SHP77 treated with DMSO at 0.1 percent for 48 hours (cell line): ENCODE measurements around the gene UBXN2A.
"Not testable (repeated sequence)": the region's sequence is repeated elsewhere in the genome, so short reads cannot be mapped to it uniquely, and the experiment has no call there.

Experiments used
- DNase-seq: peaks from one replicate; lab custom pipeline; 2025; lab: John Stamatoyannopoulos, UW

The UBXN2A gene

GRCh38 chr2:24011250-24012104, 71.2 kb downstream of the UBXN2A start:
- no peak for DNase-seq

- DNase-seq = no peak
Observed at GRCh38 chr2:24012521-24013188, 72.4 kb downstream of the UBXN2A start.

DNA sequence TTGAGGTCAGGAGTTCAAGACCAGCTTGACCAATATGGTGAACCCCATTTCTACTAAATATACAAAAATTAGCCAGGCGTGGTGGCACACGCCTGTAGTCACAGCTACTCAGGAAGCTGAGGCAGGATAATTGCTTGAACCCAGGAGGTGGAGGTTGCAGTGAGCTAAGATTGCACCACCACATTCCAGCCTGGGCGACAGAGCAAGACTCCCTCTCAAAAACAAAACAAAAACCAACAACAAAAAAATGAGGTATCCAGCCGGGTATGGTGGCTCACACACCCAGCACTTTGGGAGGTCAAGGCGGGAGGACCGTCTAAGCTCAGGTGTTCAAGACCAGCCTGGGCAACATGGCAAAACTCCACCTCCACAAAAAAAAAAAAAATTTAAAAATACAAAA, 74.6 kb downstream of the UBXN2A start:
- DNase-seq = not testable (repeated sequence)

DNA sequence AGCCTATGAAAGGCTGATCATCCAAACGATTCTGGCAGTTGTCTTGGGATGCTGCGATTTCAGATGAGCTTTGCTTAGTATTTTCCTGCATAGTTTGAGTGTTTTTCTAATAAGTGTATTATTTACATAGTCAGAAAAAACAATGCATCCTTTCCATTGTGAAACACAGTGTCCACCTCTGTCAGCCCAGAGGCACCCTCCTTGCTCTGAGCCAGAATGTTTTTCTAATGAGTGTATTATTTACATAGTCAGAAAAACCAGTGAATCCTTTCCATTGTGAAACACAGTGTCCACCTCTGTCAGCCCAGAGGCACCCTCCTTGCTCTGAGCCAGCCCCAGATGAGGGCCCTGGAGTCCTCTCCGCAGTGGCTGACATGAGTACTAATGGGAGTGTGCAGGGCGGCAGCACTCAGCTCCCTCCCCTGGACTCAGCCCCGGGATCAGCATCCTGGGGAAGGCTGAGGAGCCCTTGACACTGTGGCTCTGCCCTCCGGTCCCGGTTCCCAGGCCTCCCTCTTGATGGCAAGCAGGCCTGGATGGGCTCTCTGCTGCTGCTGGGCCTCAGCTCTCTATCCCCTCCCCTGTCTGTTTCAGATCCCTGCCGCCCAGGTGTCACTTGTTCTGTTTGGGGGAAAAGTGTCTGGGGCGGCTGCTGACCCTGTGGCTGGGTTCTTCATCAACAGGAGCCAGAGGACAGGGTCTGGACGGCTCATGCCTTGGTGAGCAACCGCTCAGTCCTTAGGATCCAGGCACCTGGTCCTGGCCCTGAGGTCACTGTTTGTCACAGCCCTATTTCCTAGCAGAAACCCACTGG, 75.5 kb downstream of the UBXN2A start:
- no peak for DNase-seq

DNA sequence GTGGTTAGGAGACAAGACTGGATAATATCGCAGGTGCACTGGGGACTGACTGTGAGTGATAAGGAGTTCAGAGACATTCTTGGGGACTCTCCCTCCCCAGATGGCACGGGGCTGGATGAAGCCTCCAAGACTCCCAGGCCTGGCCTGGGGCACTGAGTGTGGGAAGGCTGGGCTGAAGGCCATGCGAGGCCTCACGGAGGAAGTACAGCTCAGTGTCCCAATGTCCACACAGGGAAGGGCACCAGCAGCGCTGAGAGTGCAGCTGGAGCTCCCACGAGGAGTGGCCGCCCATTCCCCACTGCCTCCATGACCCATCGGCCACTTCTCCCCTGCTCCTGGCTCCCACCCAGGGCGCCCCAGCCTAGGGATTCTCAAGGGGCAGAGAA, 76.1 kb downstream of the UBXN2A start:
- no peak for DNase-seq

DNA sequence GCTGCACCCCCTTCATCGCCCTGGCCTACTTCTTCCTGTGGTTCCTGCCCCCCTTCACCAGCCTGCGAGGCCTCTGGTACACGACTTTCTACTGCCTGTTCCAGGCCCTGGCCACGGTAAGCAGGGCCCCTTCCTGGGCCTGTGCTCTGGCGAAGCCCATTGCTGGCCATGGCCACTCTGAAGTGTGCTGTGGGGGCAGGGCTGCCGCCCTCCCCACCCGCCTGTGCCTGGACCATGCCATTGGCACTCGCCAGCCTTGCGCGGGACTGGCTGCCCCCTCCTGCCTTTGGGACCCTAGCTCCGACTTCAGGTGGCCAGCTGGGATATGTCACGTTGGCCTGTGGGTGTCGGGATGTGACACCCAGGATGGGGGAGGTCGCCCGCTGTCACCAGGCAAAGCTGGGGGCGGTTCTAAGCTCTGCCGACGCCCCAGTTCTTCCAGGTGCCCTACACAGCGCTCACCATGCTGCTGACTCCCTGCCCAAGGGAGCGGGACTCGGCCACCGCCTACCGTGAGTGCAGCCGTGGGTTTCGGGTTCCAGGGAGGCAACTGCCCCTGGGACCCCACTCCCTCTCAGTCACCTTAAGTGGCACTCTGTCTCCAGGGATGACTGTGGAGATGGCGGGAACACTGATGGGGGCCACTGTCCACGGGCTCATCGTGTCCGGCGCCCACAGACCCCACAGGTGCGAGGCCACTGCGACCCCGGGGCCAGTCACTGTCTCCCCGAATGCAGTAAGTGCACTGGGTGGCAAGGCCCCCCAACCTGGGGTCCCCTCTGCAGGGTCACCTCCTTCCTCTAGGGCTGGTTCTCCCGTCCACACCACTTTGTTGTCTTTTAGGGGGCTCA, 76.8 kb downstream of the UBXN2A start:
- DNase-seq = no peak

- no peak for DNase-seq
Observed at GRCh38 chr2:24017711-24018110, 77.4 kb downstream of the UBXN2A start.

DNA sequence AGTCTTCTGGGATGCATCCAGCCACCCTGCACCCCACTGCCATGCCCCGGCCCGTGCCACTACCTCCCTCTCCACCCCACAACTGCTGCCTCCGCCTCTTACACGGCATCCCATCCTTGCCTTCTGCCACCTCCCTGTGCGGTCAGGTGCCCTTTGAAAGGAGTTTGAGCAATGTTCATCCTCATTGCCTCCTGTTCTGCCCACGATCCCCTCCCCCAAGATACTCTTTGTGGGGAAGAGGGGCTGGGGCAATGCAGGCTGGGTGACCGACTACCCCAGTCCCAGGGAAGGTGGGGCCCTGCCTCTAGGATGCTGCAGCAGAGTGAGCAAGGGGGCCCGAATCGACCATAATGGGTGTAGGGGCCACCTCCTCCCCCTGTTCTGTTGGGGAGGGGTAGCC, 78.0 kb downstream of the UBXN2A start:
- no peak for DNase-seq

DNA sequence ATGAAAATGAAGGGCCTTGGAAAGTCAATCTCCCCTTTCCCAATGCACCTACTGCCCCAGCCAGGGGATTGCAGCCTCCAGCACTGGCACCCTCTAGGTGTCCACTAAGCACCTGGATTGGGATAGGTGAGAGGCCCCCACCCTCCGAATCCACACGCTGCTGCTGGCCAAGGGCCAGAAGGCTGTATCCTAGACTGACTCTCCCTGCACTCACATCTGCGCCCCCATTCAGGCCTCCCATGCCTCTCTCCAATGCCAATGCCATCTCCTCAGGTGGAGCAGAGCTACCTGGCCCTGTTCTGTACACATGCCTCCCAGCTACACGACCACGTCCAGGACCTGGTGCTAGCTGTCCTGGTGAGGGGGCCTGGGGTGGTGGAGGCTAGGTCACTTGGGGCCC, 79.5 kb downstream of the UBXN2A start:
- no peak for DNase-seq

- DNase-seq = no peak
Observed at GRCh38 chr2:24020244-24020643, 80.0 kb downstream of the UBXN2A start.

GRCh38 chr2:24021122-24021998, 81.1 kb downstream of the UBXN2A start:
- no peak for DNase-seq

GRCh38 chr2:24022324-24022974, 82.2 kb downstream of the UBXN2A start:
- no peak for DNase-seq

DNA sequence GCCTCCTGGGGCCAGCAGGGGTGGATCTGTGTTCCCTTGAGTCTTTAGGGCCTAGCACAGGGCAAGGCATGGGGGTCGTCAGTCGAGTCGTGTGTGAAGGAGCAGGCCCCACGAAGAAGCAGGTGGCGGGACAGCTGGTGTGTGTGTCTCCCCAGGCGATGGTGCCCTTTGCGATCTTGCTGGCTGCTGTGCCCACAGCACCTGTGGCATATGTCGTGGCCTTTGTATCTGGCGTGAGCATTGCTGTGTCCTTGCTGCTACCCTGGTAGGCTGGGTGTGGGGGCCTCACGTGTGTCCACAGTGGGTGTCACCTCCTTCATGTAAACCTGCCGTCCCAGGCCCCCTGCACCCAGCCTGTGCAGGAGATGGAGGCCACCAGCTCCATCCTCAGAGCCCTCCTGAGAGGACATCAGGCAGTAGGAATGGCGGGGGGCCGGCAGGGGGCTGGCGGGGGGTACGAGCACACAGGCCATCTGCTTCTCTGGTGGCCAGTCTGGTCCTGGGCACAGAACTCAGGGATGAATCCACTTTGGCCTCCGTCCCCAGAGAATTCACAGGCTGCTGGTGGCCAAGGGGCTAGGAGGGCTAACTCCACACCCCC, 82.8 kb downstream of the UBXN2A start:
- no peak for DNase-seq

DNA sequence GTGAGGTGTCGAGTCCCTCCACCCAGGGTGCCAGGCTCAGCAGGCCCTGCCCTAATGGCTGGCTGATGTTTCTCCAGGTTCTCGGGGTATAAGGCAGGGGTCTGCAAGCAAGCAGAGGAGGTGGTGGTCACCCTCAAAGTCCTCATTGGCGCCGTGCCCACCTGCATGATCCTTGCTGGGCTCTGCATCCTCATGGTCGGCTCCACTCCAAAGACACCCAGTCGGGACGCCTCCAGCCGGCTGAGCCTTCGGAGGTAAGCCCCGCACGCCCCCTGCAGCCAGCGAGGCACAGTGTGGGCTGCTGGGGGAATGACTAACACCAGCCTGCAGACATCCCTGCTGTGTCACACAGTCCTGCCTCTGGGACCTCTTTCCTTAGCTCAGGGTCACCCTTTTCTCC, 83.8 kb downstream of the UBXN2A start:
- DNase-seq = no peak

- DNase-seq = no peak
Observed at GRCh38 chr2:24024996-24025663, 84.9 kb downstream of the UBXN2A start.

DNA sequence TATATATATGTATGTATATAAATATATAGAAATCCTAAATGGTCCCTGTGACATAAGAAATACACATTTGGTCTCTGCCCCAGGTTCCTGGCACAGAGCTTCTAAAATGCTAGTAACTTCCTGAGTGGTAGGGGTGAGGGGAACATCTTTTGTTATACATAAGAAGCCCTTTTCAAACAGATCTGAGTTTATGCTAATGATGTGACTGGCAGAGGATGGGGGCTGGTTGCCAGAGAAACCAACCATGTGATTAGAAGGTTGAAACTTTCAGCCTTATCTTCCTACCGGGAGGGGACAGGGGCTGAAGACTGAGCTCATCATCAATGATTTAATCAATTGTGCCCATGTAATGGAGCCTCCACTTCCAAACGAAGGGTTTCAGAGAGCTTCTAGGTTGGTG, 86.0 kb downstream of the UBXN2A start:
- no peak for DNase-seq

DNA sequence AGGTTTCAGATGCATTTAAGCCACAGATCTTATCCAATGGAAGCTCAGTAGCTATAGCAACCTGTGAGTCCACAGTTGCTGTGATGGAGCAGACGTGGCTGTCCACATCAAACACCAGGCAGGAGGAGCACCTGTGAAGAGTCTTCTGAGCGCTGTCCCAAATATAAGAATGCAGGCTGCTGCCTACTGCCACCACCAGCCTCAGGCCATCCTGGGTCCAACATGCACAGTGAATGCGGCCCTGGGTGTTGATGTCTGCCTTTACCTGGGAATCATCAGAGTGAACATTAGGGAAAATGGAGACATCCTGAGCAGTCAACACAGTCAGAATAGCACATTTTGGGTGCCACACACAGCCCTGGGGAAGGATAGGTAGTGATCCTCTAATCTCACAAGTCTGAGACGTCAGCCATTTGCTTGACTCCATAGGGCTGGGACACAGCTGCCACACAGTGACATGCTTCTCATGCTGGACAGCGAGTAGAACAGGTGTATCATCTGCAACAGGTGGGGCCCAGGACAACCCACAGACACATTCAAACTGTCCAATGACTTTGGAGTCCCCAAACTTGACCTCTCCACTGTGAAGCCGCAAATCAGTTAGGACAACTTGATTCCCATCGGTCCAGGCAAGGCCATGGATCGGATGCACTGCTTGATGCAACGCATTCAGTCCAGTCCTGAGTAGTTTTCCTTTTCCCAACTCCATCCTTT, 98.7 kb downstream of the UBXN2A start:
- DNase-seq = no peak

DNA sequence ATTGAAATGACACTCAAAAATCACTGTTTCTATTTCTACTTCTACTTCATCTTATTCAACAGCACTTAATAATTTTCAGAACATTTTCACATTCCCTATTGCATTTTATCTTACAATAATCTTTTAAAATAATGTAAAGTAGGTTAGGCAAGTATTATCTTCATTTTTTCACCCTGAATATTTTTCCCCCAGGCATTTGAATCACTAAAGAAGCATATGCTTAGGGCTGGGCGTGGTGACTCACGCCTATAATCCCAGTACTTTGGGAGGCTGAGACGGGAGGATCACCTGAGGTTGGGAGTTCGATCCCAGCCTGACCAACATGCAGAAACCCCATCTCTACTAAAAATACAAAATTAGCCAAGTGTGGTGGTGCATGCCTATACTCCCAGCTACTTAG, 100.2 kb downstream of the UBXN2A start:
- DNase-seq = no peak

DNA sequence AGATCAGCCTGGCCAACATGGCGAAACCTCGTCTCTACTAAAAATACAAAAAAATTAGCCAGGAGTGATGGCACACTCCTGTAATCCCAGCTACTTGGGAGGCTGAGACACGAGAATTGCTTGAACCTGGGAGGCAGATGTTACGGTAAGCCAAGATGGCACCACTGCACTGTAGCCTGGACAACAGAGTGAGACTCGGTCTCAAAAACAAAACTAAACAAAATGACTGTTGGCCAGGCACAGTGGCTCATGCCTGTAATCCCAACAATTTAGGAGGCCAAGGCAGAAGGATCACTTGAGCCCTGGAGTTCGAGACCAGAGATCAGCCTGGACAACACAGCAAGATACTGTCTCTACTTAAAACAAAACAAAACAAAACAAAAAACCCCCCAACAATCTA, 102.9 kb downstream of the UBXN2A start:
- DNase-seq = not testable (repeated sequence)
